K562 treated with DMSO at 1 percent for 24 hours (cell line): ENCODE measurements around the gene HDAC2. TPM values are rescaled to one million over a fixed set of nuclear protein-coding genes. Genes with fewer than 3 reads are reported as not detected.

Experiments used
- total RNA-seq: library from RNA; unstranded; fragments of 300-600 nt; gene quantifications from 2 replicates; pipeline ENCODE4 v1.2.3, GENCODE V29; 2022; ENCODE audit warnings: low read depth; ENCODE audit not compliant: insufficient read depth

HDAC2 gene
- 101 and 108 TPM in 2 replicates for total RNA-seq

DNA sequence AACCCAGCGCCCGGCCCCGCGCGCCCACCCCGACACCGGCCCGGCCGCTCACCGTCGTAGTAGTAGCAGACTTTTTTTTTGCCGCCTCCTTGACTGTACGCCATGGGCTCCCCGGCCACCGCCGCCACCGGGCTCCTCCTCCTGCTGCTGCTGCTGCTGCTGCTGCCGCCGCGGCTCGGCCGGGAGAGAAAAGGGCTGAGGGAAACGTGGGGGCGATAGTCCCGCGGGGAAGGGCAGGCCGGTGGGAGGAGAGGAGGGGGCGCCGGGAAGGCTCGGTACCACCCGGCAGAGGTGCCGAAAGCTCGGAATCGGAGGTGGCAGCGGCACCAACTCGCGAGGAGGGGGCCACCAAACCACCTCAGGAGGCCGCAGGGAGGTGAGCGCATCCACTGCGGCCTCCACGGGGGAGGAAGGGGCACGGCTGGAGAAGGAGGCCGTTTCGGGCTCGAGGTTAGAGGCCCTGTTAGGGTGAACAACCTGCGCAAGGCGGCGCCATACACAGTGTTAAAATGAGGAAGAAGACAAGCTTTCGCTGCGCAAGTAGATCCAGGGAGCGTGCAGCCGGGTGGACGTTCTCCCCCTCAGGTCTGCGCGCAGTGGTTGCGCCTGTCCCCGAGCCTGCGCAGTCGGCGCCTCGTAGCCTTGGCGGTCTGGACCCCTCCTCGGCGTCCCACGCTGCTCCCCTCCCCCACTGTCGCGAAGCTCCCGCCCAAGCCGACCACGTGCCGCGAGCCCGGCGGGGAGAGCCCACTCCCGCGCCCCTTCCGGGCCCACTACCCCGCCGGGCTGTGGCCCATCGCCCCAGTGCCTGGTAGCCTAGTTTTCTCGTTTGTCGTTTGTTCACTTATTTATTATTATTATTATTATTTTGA, at the start of gene HDAC2:
Gene HDAC2 (minus strand): TSS at position 344 of the 872 bp plus-strand sequence. CDS start 240 bp downstream, at position 104.

Other genes with a start within 250 kb of the HDAC2 start
- gene MARCKS, start 113.8 kb downstream of the HDAC2 start, total RNA-seq: 5.4 and 6.7 TPM in 2 replicates